Putamen (tissue), 1 donor: ENCODE measurements around the gene ING4.
"Not testable (repeated sequence)": the region's sequence is repeated elsewhere in the genome, so short reads cannot be mapped to it uniquely, and the experiment has no call there.

Experiments used
- DNase-seq: peaks from one replicate; pipeline ENCODE4 v3.0.0-alpha.2; 2016; ENCODE audit warnings: low spot score

The ING4 gene

DNA sequence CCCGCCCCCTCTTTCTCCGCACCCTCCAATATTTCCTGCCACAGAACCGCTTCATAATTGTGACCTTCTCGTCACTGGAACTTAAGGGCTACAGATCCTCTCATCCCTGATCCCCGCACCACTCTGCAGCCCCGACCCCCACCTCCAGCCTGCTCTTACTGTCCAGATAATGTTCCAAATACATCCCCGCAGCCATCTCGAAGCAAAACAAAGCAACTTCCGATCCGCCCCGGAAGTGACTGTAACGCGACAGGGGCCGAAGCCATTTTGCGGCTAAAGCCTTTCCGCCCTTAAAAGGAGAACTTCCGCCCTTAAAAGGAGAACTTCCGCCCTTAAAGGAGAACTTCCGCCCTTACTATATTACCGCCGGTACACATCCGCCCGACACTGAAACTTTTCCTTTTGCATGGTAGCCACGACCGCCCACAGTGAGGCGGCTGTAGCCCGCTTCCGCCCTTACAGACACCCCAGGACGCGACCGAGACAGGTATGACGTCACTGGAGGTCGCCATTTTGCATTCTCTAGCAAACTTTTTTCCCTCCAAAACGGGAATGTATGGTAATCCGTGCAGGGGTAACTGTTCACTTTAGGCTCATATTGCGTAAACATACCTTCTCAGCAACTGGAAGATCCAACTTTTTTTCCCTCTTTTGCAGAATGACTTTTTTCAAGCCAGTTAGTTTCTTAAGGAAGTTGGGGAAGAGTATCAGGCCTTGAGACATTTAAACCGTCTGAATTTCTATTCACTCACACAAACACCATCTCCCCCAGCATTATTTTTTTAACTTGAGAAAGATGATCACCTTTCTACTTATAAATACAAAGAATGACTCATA, at the start of gene ING4:
Gene ING4, minus strand, starts transcription at position 214 of the 837 bp plus-strand sequence. Its CDS starts 18 bp downstream, at position 196.
- peak; percentile 100 for DNase-seq

DNA sequence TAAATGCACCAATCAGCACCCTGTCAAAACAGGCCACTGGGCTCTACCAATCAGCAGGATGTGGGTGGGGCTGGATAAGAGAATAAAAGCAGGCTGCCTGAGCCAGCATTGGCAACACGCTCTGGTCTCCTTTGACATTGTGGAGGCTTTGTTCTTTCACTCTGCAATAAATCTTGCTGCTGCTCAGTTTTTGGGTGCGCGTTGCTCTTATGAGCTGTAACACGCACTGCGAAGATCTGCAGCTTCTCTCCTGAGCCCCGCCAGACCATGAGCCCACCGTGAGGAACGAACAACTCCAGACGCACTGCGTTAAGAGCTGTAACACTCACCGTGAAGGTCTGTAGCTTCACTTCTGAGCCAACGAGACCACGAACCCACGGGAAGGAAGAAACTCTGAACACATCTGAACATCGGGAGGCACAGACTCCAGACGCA, 46.1 kb upstream of the ING4 start:
- no peak for DNase-seq

DNA sequence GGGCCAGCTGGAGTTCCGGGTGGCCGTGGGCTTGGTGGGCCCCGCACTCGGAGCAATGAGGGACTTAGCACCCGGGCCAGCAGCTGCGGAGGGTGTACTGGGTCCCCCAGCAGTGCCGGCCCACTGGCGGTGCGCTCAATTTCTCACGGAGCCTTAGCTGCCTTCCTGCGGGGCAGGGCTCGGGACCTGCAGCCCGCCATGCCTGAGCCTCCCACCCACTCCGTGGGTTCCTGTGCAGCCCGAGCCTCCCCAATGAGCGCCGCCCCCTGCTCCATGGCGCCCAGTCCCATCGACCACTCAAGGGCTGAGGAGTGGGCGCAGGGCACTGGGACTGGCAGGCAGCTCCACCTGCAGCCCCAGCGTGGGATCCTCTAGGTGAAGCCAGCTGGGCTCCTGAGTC, 45.4 kb upstream of the ING4 start:
- DNase-seq = not testable (repeated sequence)

- no peak for DNase-seq
These were observed 40.7 kb upstream of the ING4 start for GRCh38 chr12:6703631-6704030.

DNA sequence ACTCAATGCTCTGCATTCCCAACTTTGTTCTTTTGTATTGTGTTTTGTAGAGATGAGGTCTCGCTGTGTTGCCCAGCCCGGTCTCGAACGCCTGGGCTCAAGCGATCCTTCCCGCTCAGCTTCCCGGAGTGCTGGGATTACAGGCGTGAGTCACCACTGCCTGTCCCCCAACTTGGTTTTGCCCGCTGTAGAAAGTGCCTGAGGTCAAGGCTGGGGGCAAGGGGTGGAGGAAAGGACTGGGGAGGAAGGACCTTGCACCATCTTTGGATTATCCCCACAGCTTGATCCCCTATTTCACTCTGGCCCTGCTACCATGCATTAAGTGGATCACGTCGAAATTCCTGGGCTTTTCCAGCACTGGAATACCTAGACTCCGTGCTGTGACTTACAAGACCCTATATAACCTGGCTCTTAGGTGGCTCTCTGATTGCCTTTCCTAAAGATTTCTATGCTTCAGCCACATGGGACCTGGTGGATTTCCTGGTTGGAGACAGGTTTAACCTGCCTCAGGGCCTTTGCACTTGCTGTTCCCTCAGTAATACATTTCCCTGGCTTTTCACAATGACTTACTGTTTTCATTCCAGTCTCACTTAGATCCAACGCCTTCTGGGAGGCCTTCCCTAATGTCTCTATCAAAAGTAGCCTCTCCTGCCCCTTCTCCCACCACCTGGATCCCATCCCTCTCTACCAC, 38.3 kb upstream of the ING4 start:
- no peak for DNase-seq

GRCh38 chr12:6700646-6701051, 37.7 kb upstream of the ING4 start, which contains the start of gene PIANP:
Gene PIANP (minus strand): TSS chr12:6700815. CDS start chr12:6698061, 2,754 bp downstream.
- peak; percentile 21 for DNase-seq

GRCh38 chr12:6699989-6700645, 37.2 kb upstream of the ING4 start:
- DNase-seq = peak; percentile 43

DNA sequence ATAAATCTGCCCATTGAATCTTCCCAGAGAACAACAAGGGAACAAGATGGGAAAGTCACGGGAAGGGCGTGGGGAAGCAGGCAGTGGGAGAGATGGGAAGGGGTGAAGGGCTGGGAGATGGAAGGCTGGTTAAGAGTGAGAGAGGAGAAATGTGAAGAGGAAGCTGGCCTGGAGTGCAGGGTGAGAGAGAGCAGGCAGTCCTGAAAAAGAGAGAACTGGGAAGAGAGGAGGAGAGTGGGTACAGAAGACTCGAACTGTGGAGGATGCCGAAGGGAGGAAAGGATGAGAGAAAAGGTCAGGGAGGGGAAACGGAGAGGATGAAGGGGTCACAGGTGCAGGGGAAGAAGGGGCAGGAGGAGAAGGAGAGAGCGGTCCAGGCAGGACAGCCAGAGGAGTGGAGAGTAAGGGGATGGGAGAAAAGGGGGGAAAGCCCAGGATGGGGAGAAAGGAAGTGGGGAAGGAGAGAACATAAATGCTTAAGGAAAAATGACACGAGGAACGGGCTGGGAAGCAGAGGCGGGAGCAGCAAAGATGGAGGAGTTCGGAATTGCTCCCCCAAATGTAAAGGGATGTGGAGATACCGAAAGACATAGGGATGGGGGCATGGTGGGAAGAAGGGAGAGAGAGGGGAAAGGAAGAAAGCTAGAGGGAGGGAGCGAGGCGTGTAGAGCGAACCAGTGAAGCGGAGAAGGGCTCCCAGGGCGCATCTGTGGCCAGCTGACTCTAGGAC, 36.5 kb upstream of the ING4 start:
- no peak for DNase-seq

DNA sequence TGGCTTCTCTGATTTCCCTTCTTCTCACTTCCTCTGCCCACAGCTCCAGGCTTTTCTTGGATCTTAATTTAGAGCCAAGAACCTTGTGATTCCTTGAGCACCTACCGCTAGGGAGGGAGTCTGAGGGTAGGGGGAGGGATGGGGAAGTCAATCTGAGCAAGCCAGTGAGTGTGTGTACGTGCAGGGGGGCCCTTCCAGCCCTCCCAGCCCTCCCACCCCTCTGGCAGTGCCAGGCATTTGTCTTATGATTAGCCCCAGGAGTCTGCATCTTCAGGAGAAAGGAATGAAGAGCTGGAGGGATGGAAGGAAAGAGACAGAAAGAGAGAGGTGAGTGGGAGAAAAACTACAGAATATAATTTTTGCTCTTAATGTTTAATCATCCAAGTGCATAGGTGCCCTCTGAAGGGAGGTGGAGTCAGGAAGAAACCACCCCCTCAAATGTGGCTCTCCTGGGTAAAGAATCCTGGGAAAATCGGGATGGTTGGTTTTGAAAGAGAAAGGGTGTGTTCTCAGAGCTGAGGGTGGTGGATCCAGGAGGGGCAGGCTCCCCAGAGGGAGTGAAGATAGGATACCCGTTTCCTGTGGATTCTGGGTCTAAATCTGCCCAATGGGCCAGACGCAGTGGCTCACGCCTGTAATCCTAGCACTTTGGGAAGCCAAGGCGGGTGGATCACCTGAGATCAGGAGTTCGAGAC, 35.6 kb upstream of the ING4 start:
- DNase-seq = peak; percentile 76

- DNase-seq = no peak
These were observed 34.8 kb upstream of the ING4 start for GRCh38 chr12:6697584-6698351.

DNA sequence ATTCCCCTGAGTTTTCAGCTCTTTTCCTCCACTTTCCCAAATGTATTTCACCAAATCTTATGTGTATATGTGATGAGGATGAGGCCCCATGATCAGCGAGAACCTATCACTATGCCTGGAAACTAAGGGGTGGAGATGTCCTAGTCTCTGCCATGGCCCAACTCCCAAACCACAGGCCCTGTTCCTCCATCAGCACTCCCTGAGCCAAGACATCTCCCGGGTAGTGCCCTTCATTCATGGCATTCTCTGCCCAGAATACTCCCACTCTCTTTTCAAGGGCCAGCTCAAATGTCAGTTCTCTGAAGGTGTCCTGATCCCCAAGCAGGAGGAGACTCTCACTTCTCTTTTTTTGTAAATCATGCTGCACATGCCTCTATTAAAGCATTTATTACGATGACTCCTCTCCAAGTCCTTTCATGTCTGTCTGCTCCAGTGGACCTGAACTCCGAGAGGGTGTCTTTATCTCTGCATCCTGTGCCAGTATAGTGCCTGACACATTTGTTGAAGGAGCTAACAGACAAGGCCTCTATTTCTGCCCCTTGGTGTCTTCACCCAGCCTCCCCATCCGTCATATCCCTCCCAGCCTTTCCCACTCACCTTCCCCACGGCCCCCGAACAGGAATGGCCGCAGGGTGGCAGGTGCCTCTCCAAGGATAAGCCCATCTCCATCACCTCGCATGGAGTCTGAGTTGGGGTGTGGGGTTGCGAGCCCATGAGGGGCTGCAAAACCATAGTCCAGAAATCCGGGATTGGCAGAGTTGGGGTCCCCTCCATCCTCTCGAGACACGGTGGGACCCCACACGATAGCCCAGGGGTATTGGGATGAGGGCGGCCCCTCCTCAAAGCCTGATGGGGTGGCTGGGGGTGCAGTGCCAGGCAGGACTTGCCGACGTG, 34.0 kb upstream of the ING4 start:
- DNase-seq = no peak

GRCh38 chr12:6695313-6696045, 32.6 kb upstream of the ING4 start:
- DNase-seq = no peak

- DNase-seq = no peak
These were observed 31.8 kb upstream of the ING4 start for GRCh38 chr12:6694701-6695100.

GRCh38 chr12:6693832-6694355, 31.0 kb upstream of the ING4 start:
- DNase-seq = no peak

DNA sequence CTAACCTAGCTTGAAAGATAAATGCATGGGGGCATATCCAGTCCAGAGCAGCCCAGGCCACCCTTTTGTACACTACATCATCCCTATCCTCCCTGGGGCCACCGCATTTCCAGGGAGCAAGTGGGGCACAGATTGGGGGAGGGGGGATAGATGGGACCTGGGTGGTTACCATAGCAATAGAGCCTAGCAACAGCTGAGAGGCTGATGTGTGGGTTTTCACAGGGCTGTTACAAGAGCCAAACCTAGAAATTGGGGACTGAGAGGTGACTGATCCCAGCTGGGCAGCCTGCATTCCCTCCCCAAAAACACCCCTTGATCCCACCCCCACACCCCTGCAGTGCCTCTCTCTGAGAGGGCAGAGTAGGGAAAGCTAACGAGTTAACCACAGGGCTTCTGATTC, 30.0 kb upstream of the ING4 start:
- DNase-seq = no peak

DNA sequence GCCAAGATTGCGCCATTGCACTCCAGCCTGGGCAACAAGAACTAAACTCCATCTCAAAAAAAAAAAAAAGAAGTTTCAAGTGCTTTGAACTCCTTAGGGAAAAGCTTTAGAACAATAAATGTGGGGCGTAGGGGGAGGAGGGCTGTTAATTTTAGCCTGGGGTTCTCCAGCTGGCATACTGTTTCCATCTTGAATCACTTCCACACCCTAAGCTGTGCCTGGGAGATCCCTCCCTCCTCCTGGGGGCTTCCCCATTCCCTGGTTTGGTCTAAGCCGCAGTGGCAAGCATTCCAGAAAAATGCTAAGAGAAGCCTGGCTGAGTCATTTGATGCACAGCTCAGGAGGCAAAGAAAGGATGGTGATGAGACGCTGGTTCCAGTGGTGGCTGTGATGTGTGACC, 28.6 kb upstream of the ING4 start:
- no peak for DNase-seq

DNA sequence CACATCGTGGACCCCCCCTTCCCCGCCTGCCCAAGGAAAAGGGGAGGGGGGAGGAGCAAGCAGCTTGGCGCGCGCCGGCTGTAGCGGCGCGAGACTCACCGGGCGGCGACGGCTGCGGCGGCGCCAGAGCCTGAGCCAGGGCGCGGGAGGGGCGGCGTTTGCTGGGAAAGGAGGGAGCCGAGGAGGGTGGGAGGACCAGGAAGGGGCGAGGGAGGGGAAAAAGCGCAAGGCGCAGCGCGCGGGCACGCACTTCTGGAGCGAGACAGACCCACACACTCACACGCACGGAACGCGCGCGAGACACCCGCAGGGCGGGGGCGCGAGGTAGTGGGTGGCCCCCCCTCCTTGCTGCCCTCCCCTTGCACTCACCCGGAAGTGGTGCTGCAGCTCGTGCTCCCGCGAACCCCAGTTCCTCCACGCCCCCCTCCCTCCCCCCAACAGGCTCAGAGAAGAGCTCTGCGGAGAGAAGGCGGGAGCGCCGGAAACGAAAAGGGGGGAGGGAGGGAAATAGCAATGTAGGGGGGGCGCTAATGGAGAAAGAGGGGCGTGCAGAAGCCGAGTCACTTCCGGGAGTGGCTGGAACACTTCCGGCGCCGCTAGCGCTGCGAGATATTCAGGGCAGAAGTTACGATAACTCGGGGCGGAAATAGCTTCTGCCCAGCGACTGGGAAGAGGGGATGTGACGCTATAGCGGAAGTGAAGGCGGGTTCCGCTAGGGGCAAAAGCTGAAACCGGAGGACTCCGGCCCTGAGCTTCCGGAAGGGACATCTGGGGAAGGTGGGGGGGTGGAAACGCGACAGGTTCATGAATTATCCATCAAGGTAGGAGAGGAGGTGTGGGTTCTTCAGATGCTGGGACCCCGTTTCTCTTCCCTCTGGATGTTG, 26.3 kb upstream of the ING4 start, which contains the start of gene ZNF384:
Gene ZNF384, minus strand, starts transcription at position 377 of the 884 bp plus-strand sequence. CDS start 9,855 bp downstream, outside the sequence.
- peak; percentile 100 for DNase-seq
